Skeletal muscle tissue (tissue), 4 donors: ENCODE results near the gene CCDC126. TPM values are rescaled to one million over a fixed set of nuclear protein-coding genes. Genes with fewer than 3 reads are reported as not detected.

Source experiments
- H3K27ac ChIP-seq: one replicate; pipeline ENCODE4 v1.7.0; 2013; ENCODE audit warnings: mild to moderate bottlenecking, low read depth, low read length, inconsistent platforms
- H3K27me3 ChIP-seq, 3 donors: one replicate each; pipeline ENCODE4 v1.7.0; 2013; ENCODE audit warnings: low read length in 3 of 3; ENCODE audit not compliant: control insufficient read depth in 3 of 3, insufficient read depth in 3 of 3
- H3K36me3 ChIP-seq, 3 donors: one replicate each; pipeline ENCODE4 v1.7.0; 2013; ENCODE audit warnings: low read length in 3 of 3; ENCODE audit not compliant: control insufficient read depth in 3 of 3, insufficient read depth in 3 of 3
- H3K4me1 ChIP-seq, 3 donors: one replicate each; pipeline ENCODE4 v1.7.0; 2013; ENCODE audit warnings: low read length in 3 of 3, mild to moderate bottlenecking in 3 of 3; ENCODE audit not compliant: control insufficient read depth in 3 of 3, insufficient read depth in 3 of 3
- H3K4me3 ChIP-seq, 3 donors: one replicate each; pipeline ENCODE4 v1.7.0; 2013; ENCODE audit warnings: low read length in 3 of 3
- H3K9ac ChIP-seq, 3 donors: one replicate each; pipeline ENCODE4 v1.7.0; 2013; ENCODE audit warnings: low read length in 3 of 3, mild to moderate bottlenecking in 3 of 3, moderate library complexity in 2 of 3, low read depth in 1 of 3
- H3K9me3 ChIP-seq, 3 donors: one replicate each; pipeline ENCODE4 v1.7.0; 2013; ENCODE audit warnings: low read length in 3 of 3; ENCODE audit not compliant: control insufficient read depth in 3 of 3
- total RNA-seq: library from RNA; depleted of rRNA; stranded (reverse); fragments of >200 nt; gene quantifications from one replicate; pipeline ENCODE4 v1.2.3, GENCODE V29; 2014
- donor health status: Osteomylitis.

Gene CCDC126
- total RNA-seq, 1 donor from 2014 or later = 21.4 TPM

- peaks cover 0 to 5% (median 0%) of the 10 kb centered on the region in 3 donors for H3K9me3 ChIP-seq
- no peaks in the 10 kb centered on the region for H3K27me3 ChIP-seq
- H3K27ac ChIP-seq = no peak overlapping the region
- H3K4me1 ChIP-seq = peaks cover 0 to 3% (median 0%) of the 10 kb centered on the region in 3 donors
- H3K4me3 ChIP-seq = no peak overlapping the region
- peaks cover 0 to 12% (median 0%) of the 10 kb centered on the region in 3 donors for H3K36me3 ChIP-seq
- H3K9ac ChIP-seq = no peak overlapping the region
Measured at GRCh38 chr7:23618241-23618640, 21.1 kb downstream of the CCDC126 start.

GRCh38 chr7:23619141-23619540 lies 22.0 kb downstream of the CCDC126 start:
- peaks cover 0 to 5% (median 0%) of the 10 kb centered on the region in 3 donors for H3K9me3 ChIP-seq
- H3K4me1 ChIP-seq = peaks cover 0 to 3% (median 0%) of the 10 kb centered on the region in 3 donors
- peaks cover 0 to 9% (median 0%) of the 10 kb centered on the region in 3 donors for H3K36me3 ChIP-seq

GRCh38 chr7:23622506-23622925 lies 25.3 kb downstream of the CCDC126 start:
- Histone ChIP-seq H3K36me3 (peaks cover 0 to 5% (median 0%) of the 10 kb centered on the region in 3 donors), H3K4me3 (no peak overlapping the region), H3K27me3 (no peaks in the 10 kb centered on the region), H3K4me1 (peaks cover 0 to 3% (median 0%) of the 10 kb centered on the region in 3 donors), H3K9me3 (peaks cover 0 to 2% (median 0%) of the 10 kb centered on the region in 3 donors), H3K27ac (no peak overlapping the region), H3K9ac (no peak overlapping the region)

More at GRCh38 chr7:23619141-23619540, 22.0 kb downstream of the CCDC126 start:
- H3K4me3 ChIP-seq = no peak overlapping the region
- H3K27ac ChIP-seq = no peak overlapping the region
- H3K9ac ChIP-seq = no peak overlapping the region
- H3K27me3 ChIP-seq = no peaks in the 10 kb centered on the region

GRCh38 chr7:23628370-23628769 lies 31.2 kb downstream of the CCDC126 start:
- Histone ChIP-seq H3K36me3 (peaks cover 0 to 4% (median 0%) of the 10 kb centered on the region in 3 donors), H3K4me1 (peaks cover 0 to 4% (median 0%) of the 10 kb centered on the region in 3 donors), H3K9me3 (no peaks in the 10 kb centered on the region), H3K9ac (no peak overlapping the region), H3K27ac (no peak overlapping the region), H3K4me3 (no peak overlapping the region), H3K27me3 (no peaks in the 10 kb centered on the region)

- H3K4me3 ChIP-seq = no peak overlapping the region
- H3K27ac ChIP-seq = no peak overlapping the region
- H3K36me3 ChIP-seq = peaks cover 0 to 4% (median 0%) of the 10 kb centered on the region in 3 donors
- H3K9me3 ChIP-seq = no peaks in the 10 kb centered on the region
- H3K27me3 ChIP-seq = no peaks in the 10 kb centered on the region
- H3K4me1 ChIP-seq = peaks cover 0 to 2% (median 0%) of the 10 kb centered on the region in 3 donors
- H3K9ac ChIP-seq = no peak overlapping the region
Measured at GRCh38 chr7:23633417-23633816, 36.2 kb downstream of the CCDC126 start.

- Histone ChIP-seq H3K4me3 (no peak overlapping the region), H3K27ac (no peak overlapping the region), H3K9ac (no peak overlapping the region), H3K27me3 (no peaks in the 10 kb centered on the region), H3K4me1 (no peaks in the 10 kb centered on the region), H3K9me3 (no peaks in the 10 kb centered on the region), H3K36me3 (peaks cover 0 to 2% (median 0%) of the 10 kb centered on the region in 3 donors)
Measured at GRCh38 chr7:23645822-23646221, 48.6 kb downstream of the CCDC126 start.

GRCh38 chr7:23653942-23654341 lies 56.8 kb downstream of the CCDC126 start:
- Histone ChIP-seq H3K4me1 (no peaks in the 10 kb centered on the region), H3K27ac (no peak overlapping the region), H3K9me3 (peaks cover 3 to 9% (median 8%) of the 10 kb centered on the region in 3 donors), H3K4me3 (no peak overlapping the region), H3K27me3 (no peaks in the 10 kb centered on the region), H3K36me3 (no peaks in the 10 kb centered on the region), H3K9ac (no peak overlapping the region)

GRCh38 chr7:23654508-23654907 lies 57.3 kb downstream of the CCDC126 start:
- Histone ChIP-seq H3K27ac (no peak overlapping the region), H3K27me3 (no peaks in the 10 kb centered on the region), H3K4me3 (no peak overlapping the region), H3K9ac (no peak overlapping the region), H3K36me3 (no peaks in the 10 kb centered on the region), H3K9me3 (peaks cover 3 to 9% (median 8%) of the 10 kb centered on the region in 3 donors), H3K4me1 (no peaks in the 10 kb centered on the region)

- Histone ChIP-seq H3K36me3 (no peaks in the 10 kb centered on the region), H3K9ac (no peak overlapping the region), H3K4me1 (no peaks in the 10 kb centered on the region), H3K27me3 (no peaks in the 10 kb centered on the region), H3K4me3 (no peak overlapping the region), H3K9me3 (peaks cover 3 to 9% (median 8%) of the 10 kb centered on the region in 3 donors), H3K27ac (no peak overlapping the region)
Measured at GRCh38 chr7:23655433-23655832, 58.3 kb downstream of the CCDC126 start.

GRCh38 chr7:23658831-23659427 lies 61.7 kb downstream of the CCDC126 start:
- H3K9ac ChIP-seq = no peak overlapping the region
- no peaks in the 10 kb centered on the region for H3K4me1 ChIP-seq
- no peaks in the 10 kb centered on the region for H3K36me3 ChIP-seq

More at GRCh38 chr7:23658831-23659427, 61.7 kb downstream of the CCDC126 start:
- H3K4me3 ChIP-seq = no peak overlapping the region
- peaks cover under 1 to 9% (median 4%) of the 10 kb centered on the region in 3 donors for H3K9me3 ChIP-seq
- no peaks in the 10 kb centered on the region for H3K27me3 ChIP-seq
- H3K27ac ChIP-seq = no peak overlapping the region
